Panc1 (cell line): ENCODE results near the gene HPN. TPM values are rescaled to one million over a fixed set of nuclear protein-coding genes. Genes with fewer than 3 reads are reported as not detected.
"Not testable (repeated sequence)": the region's sequence is repeated elsewhere in the genome, so short reads cannot be mapped to it uniquely, and the experiment has no call there.

ENCODE experiments used
- ATAC-seq: fragments of 200-7000 bp; cut with Tn5 transposase; 2 replicates; pipeline ENCODE4 v1.9.1; 2020; ENCODE audit warnings: mild to moderate bottlenecking, moderate library complexity
- BruUV-seq: library from RNA; stranded (reverse); fragments of 400-500 nt; replicated peaks from 2 replicates; lab custom pipeline; 2021; lab: Mats Ljungman, UMichigan
- CTCF ChIA-PET: fragments of 300-600 bp; sonication (Branson Sonifier 250); formaldehyde crosslinking; loops from one replicate; lab custom pipeline; 2022; ENCODE audit warnings: antibody characterized with exemption; lab: Charles Lee
- POLR2A ChIA-PET: fragments of 300-600 bp; sonication (Branson Sonifier 250); formaldehyde crosslinking; loops from one replicate; lab custom pipeline; 2022; ENCODE audit warnings: antibody characterized with exemption; lab: Charles Lee
- DNase-seq: peaks from one replicate; pipeline ENCODE4 v3.0.0-alpha.2; 2010; ENCODE audit warnings: low read depth, low spot score
- H3K27ac ChIP-seq: 2 replicates; pipeline ENCODE4 v1.5.1; 2011; ENCODE audit warnings: mild to moderate bottlenecking, low read length, inconsistent platforms
- H3K27me3 ChIP-seq: fragments of 200-500 bp; sonication (Bioruptor generic); 2 replicates; pipeline ENCODE4 v1.6.0; 2014; ENCODE audit warnings: low read length, inconsistent platforms; ENCODE audit not compliant: control insufficient read depth, insufficient read depth
- H3K36me3 ChIP-seq: fragments of 200-500 bp; sonication (Bioruptor generic); 2 replicates; pipeline ENCODE4 v1.5.1; 2014; ENCODE audit warnings: inconsistent platforms, mild to moderate bottlenecking, low read length, moderate library complexity; ENCODE audit not compliant: control insufficient read depth, insufficient read depth
- H3K4me1 ChIP-seq: 2 replicates; pipeline ENCODE4 v1.5.1; 2011; ENCODE audit warnings: inconsistent platforms, mild to moderate bottlenecking, low read length, moderate library complexity; ENCODE audit not compliant: control insufficient read depth, insufficient read depth
- H3K4me3 ChIP-seq, 2 experiments: 2 replicates each; pipeline ENCODE4 v1.5.1; 2011 to 2012; ENCODE audit warnings: low read depth in 2 of 2, low read length in 2 of 2, mild to moderate bottlenecking in 2 of 2, inconsistent platforms in 1 of 2, moderate library complexity in 1 of 2
- H3K9me3 ChIP-seq: fragments of 200-500 bp; sonication (Bioruptor generic); 2 replicates; pipeline ENCODE4 v1.5.1; 2014; ENCODE audit warnings: low read depth, mild to moderate bottlenecking, inconsistent platforms, low read length, moderate library complexity; ENCODE audit not compliant: control insufficient read depth, insufficient read depth
- CTCF ChIP-seq: fragments of 450-650 bp; IDR thresholded peaks from 2 replicates; pipeline ENCODE4 v1.5.1; 2017; ENCODE audit warnings: mild to moderate bottlenecking
- POLR2AphosphoS5 ChIP-seq: IDR thresholded peaks from 2 replicates; pipeline ENCODE4 v1.6.1; 2012; ENCODE audit warnings: mild to moderate bottlenecking, low read depth, low read length, moderate library complexity
- REST ChIP-seq, 2 experiments: IDR thresholded peaks; 2 replicates each; pipeline ENCODE4 v1.6.1; 2011 to 2012; ENCODE audit warnings: low read depth in 2 of 2, control low read depth in 1 of 2, low read length in 1 of 2, mild to moderate bottlenecking in 1 of 2, moderate library complexity in 1 of 2; ENCODE audit not compliant: insufficient read depth in 1 of 2
- SIN3A ChIP-seq: IDR thresholded peaks from 2 replicates; pipeline ENCODE4 v1.6.1; 2012; ENCODE audit warnings: low read depth, mild to moderate bottlenecking, low read length, moderate library complexity, borderline replicate concordance; ENCODE audit not compliant: insufficient read depth
- TCF7L2 ChIP-seq: IDR thresholded peaks from 2 replicates; pipeline ENCODE4 v1.6.1; 2011; ENCODE audit warnings: mild to moderate bottlenecking, low read depth, low read length, inconsistent platforms
- in situ Hi-C: cut with HindIII; loops from 2 replicates; pipeline ENCODE4 v1.10.0; 2016; ENCODE audit warnings: low sequenced_read_pairs, low pct_unique_long_range_greater_than_20kb
- intact Hi-C: fragments of 100-400 bp; cut with micrococcal nuclease; formaldehyde crosslinking; loops from one replicate; pipeline ENCODE4 v1.10.0; 2022; ENCODE audit not compliant: unreplicated experiment
- total RNA-seq: library from RNA; stranded (reverse); gene quantifications from one replicate; pipeline ENCODE4 v1.2.1, GENCODE V29; 2021; ENCODE audit not compliant: unreplicated experiment

HPN gene
- total RNA-seq, 1 experiment from 2014 or later = 0.08 TPM

GRCh38 chr19:35049456-35049855, 7.9 kb downstream of the HPN start:
- no peak for TF ChIP-seq TCF7L2
- no peak for TF ChIP-seq REST (IDR thresholded peaks at IDR 0.05; ENCODE audit: insufficient read depth in 1 of 2, low read depth in 2 of 2, low read length in 1 of 2)
- TF ChIP-seq CTCF = no peak
- no peak for TF ChIP-seq POLR2AphosphoS5
- TF ChIP-seq SIN3A = no peak
- H3K27ac ChIP-seq = no peak overlapping the region
- intact Hi-C loops = loop anchor here (10.0 kb wide), 1 partner anchor 45 kb away; no protein-coding TSS in a partner anchor
- no peaks in the 10 kb centered on the region for H3K27me3 ChIP-seq
- H3K4me3 ChIP-seq = no peak overlapping the region
- in situ Hi-C loops = no loop called here
- ATAC-seq (no peak), DNase-seq (no peak)
- H3K36me3 ChIP-seq = no peaks in the 10 kb centered on the region
- ChIA-PET CTCF (no interaction called here), POLR2A (interaction anchor here (0.6 kb wide), 1 partner anchor 431 kb away, joined by 4 read pairs; no protein-coding TSS in a partner anchor)
- H3K9me3 ChIP-seq = no peaks in the 10 kb centered on the region
- H3K4me1 ChIP-seq = no peaks in the 10 kb centered on the region
- BruUV-seq = no TSS peak

- H3K4me1 ChIP-seq, in situ Hi-C loops, H3K27ac ChIP-seq, H3K4me3 ChIP-seq, H3K9me3 ChIP-seq, DNase-seq, intact Hi-C loops, H3K36me3 ChIP-seq, H3K27me3 ChIP-seq, ATAC-seq, BruUV-seq, CTCF ChIA-PET: not testable (repeated sequence)
- POLR2A ChIA-PET = interaction anchor here (0.5 kb wide), 1 partner anchor 36 kb away, joined by 5 read pairs; no protein-coding TSS in a partner anchor
Observed at GRCh38 chr19:35050662-35051061, 9.1 kb downstream of the HPN start.

GRCh38 chr19:35051268-35051667, 9.7 kb downstream of the HPN start:
- in situ Hi-C loops, DNase-seq, BruUV-seq, H3K4me1 ChIP-seq, CTCF ChIA-PET, H3K9me3 ChIP-seq, H3K27me3 ChIP-seq, H3K4me3 ChIP-seq, intact Hi-C loops, H3K36me3 ChIP-seq, POLR2A ChIA-PET, ATAC-seq, H3K27ac ChIP-seq: not testable (repeated sequence)
